SJCRH30 (cell line): Measurements from ENCODE around the gene PRKD2. TPM values are rescaled to one million over a fixed set of nuclear protein-coding genes. Genes with fewer than 3 reads are reported as not detected.
A peak's percentile ranks its signal among the peaks of the same experiment; 100 is the strongest.
"Not testable (repeated sequence)": the region's sequence is repeated elsewhere in the genome, so short reads cannot be mapped to it uniquely, and the experiment has no call there.

Experiments used
- DNase-seq, 2 experiments: peaks; one replicate each; pipeline ENCODE4 v3.0.0-alpha.2; 2015 to 2020
- H3K27ac ChIP-seq: fragments of 250-450 bp; sonication (Bioruptor Pico); 2 replicates; pipeline ENCODE4 v1.5.1; 2020; ENCODE audit warnings: mild to moderate bottlenecking, moderate library complexity
- H3K27me3 ChIP-seq: fragments of 250-450 bp; sonication (Bioruptor Pico); 2 replicates; pipeline ENCODE4 v1.5.1; 2020; ENCODE audit warnings: mild to moderate bottlenecking, moderate library complexity
- H3K36me3 ChIP-seq: fragments of 250-450 bp; sonication (Bioruptor Pico); 2 replicates; pipeline ENCODE4 v1.5.1; 2020; ENCODE audit warnings: mild to moderate bottlenecking, moderate library complexity
- H3K4me1 ChIP-seq: fragments of 250-450 bp; sonication (Bioruptor Pico); 2 replicates; pipeline ENCODE4 v1.5.1; 2020; ENCODE audit warnings: mild to moderate bottlenecking, moderate library complexity
- H3K4me3 ChIP-seq: fragments of 250-450 bp; sonication (Bioruptor Pico); 2 replicates; pipeline ENCODE4 v1.5.1; 2020; ENCODE audit warnings: mild to moderate bottlenecking, moderate library complexity
- H3K9me3 ChIP-seq: fragments of 250-450 bp; sonication (Bioruptor Pico); replicated peaks from 2 replicates; pipeline ENCODE4 v1.5.1; 2020; ENCODE audit warnings: mild to moderate bottlenecking, moderate library complexity
- total RNA-seq: library from RNA; depleted of rRNA; stranded (reverse); fragments of >200 nt; shearing (Covaris generic); gene quantifications from 2 replicates; pipeline ENCODE4 v1.2.3, GENCODE V29; 2014

The PRKD2 gene
- total RNA-seq, 1 experiment from 2014 or later: 7.7 TPM

DNA sequence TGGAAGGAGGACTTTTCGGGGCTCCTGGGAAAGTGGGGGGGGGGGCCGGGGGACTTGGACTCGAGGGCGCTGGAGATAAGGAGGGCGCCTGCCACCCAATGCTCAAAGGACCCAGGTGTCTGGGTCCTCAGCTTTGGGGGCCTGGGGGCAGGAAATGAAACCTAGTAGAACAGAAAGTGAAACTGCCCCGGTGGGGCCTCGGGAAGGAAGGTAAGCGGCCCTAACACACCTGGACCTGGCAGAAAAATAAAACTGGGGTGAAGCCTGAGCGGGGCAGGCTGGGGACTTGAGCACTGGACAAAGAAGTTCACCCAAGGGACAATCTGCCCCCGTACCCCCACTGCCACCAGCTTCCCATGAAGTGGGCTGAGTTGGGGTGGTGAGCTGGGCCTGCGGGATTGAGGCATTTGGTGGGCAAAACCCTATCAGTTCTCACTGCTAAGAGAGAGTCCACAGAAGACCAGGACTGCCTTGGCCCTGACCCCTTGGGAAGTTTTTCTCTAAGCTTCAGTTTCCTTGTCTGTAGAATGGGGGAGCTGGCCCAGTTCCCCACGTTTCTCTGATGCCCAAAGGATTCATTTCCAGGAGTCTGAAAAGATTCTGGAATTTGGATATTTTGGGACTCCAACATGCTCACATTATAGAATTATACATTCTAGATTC, 2.3 kb downstream of the PRKD2 start:
- Histone ChIP-seq H3K4me3 (peak overlapping the region; percentile 30), H3K4me1 (no peaks in the 10 kb centered on the region), H3K27ac (no peak overlapping the region), H3K36me3 (no peaks in the 10 kb centered on the region), H3K9me3 (no peaks in the 10 kb centered on the region), H3K27me3 (no peaks in the 10 kb centered on the region)
- no peak for DNase-seq

DNA sequence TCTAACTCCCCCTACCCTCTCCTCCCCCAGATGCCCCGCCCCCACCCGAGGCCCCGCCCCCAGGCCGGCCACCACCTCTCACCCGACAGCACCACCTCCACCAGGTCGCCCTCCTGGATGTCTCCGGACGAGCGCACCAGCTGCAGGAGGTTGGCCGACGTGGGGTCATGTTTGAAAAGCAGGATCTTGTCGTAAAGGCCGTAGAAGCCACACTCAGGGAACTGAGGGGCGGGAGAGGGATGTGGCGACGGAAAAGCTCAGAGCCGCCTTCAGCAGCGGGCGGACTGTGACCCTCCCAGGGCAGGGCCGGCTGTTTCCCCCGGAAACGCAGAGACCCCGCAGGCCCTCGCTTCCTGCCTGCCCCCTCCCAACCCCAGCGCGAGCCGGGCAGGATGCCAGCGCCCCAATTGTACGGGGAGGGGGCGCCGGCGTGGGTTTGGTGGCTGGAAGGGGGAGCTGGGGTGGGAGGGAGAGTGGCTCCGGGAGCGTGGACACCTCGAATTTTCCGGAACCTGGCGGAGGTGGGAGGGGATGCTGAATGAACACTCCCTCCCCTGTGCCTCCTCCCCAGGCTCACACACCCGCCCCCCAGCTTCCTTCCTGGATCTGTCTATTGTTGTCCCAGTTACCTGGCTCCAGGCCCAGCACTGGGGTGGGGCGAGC, 3.0 kb downstream of the PRKD2 start:
- Histone ChIP-seq H3K36me3 (no peaks in the 10 kb centered on the region), H3K4me3 (peak overlapping the region; percentile 48), H3K4me1 (no peaks in the 10 kb centered on the region), H3K27me3 (no peaks in the 10 kb centered on the region), H3K9me3 (no peaks in the 10 kb centered on the region), H3K27ac (no peak overlapping the region)
- DNase-seq: peak in 1 of 2 experiments; percentile 43

DNA sequence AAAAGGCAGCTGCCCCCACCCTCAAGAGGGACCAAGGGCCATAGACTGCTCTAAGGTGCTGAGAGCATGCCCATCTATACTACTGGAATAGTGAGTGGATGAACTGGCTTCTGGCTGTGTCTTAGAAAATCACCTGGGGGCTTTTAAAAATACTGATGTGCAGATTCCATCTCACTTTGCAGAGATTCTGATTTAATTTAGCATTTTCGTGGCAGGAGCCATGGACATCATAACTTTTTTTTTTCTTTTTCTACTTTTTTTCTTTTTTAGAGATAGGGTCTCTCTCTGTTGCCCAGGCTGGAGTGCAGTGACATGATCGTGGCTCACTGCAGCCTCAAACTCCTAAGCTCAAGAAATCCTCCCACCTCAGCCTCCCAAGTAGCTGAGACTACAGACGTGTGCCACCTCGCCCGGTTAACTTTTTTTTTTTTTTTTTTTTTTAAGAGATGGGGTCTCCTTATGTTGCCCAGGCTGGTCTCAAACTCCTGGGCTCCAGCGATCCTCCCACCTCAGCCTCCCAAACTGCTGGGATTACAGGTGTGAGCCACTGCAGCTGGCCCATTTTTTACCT, 4.1 kb downstream of the PRKD2 start:
- not testable (repeated sequence) for DNase-seq, H3K4me1 ChIP-seq, H3K27ac ChIP-seq

DNA sequence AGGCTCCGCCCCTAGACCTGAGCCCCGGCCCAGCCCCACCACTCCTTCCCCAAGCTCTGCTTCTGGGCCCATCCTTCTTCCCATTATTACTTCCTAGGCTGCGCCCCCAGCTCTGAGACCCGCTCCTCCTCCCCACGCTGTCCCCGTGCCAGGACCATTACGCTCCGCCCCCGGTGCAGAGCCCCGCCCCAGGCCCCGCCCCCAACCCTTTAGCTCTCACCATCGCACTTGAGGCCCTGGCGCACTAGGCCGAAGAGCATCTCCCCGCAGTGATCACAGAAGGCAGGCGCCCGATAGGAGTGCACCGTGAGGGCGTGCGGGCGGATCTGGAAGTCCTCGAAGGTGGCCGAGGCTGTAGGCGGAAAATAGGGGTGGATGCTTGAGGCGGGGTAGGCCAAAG, 6.2 kb downstream of the PRKD2 start:
- H3K4me3 ChIP-seq: no peak overlapping the region
- no peaks in the 10 kb centered on the region for H3K27me3 ChIP-seq
- H3K4me1 ChIP-seq: no peaks in the 10 kb centered on the region
- no peaks in the 10 kb centered on the region for H3K9me3 ChIP-seq
- no peaks in the 10 kb centered on the region for H3K36me3 ChIP-seq
- DNase-seq: no peak
- H3K27ac ChIP-seq: no peak overlapping the region

More for the DNA sequence above, 4.1 kb downstream of the PRKD2 start:
- H3K9me3 ChIP-seq, H3K36me3 ChIP-seq, H3K4me3 ChIP-seq, H3K27me3 ChIP-seq: not testable (repeated sequence)

DNA sequence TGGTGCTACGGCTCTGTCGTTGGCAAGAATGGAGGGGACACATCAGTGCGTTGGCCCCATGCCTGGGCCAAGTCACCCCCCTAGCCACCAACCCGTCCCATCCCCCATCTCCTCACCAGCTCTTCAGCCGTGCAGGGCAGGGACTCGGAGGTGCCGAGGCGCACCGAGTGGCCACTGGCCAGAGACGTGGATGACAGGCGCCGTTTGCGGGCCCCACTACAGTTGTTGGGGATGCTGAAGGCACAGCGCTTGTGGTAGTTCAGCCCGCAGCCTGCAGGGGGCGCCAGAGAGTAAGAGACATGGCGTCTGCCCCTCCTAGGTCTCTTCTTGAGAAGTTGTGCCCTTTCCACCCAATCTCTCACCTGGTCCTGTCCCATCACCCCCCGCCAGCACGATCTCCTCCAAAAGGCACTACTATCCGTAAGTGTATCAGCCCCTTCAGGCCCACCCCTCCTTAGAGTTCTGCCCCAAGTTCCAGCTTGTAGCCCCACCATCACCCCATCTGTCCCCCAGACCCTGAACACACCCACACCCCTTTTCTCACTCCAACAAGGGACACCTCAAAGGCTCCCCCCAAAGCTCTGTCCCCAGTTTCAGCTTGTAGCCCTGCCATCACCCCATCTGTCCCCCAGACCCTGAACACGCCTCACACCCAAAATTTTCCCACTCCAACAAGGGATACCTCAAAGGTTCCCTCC, 12.4 kb downstream of the PRKD2 start:
- H3K27ac ChIP-seq: no peak overlapping the region
- H3K4me3 ChIP-seq: no peak overlapping the region
- peak; percentile 29 to 50 for DNase-seq
- H3K36me3 ChIP-seq: peaks cover 11% of the 10 kb centered on the region
- no peaks in the 10 kb centered on the region for H3K27me3 ChIP-seq
- H3K4me1 ChIP-seq: no peaks in the 10 kb centered on the region
- no peaks in the 10 kb centered on the region for H3K9me3 ChIP-seq

DNA sequence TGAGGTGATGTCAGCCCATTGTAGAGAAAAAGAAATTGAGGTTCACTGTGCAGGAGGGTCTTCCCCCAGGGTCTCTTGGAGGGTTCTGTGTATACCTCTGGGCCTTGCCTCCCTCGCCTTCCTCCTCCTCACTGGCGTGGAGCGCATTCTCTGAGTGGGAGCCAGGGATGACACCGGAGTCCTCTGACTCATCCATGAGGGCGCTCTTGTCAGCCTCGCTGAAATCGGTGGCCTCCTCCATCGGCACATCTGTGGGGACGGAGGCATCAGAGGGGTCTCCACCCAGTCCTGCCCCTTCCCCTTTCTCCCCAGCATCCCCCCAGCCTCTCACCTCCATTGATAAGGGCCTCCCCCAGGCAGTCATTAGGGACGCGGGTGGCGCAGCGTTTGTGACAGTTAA, 16.2 kb downstream of the PRKD2 start:
- H3K4me1 ChIP-seq: no peaks in the 10 kb centered on the region
- no peaks in the 10 kb centered on the region for H3K9me3 ChIP-seq
- peaks cover 38% of the 10 kb centered on the region for H3K36me3 ChIP-seq
- no peak overlapping the region for H3K27ac ChIP-seq
- no peak overlapping the region for H3K4me3 ChIP-seq
- DNase-seq: no peak
- no peaks in the 10 kb centered on the region for H3K27me3 ChIP-seq

DNA sequence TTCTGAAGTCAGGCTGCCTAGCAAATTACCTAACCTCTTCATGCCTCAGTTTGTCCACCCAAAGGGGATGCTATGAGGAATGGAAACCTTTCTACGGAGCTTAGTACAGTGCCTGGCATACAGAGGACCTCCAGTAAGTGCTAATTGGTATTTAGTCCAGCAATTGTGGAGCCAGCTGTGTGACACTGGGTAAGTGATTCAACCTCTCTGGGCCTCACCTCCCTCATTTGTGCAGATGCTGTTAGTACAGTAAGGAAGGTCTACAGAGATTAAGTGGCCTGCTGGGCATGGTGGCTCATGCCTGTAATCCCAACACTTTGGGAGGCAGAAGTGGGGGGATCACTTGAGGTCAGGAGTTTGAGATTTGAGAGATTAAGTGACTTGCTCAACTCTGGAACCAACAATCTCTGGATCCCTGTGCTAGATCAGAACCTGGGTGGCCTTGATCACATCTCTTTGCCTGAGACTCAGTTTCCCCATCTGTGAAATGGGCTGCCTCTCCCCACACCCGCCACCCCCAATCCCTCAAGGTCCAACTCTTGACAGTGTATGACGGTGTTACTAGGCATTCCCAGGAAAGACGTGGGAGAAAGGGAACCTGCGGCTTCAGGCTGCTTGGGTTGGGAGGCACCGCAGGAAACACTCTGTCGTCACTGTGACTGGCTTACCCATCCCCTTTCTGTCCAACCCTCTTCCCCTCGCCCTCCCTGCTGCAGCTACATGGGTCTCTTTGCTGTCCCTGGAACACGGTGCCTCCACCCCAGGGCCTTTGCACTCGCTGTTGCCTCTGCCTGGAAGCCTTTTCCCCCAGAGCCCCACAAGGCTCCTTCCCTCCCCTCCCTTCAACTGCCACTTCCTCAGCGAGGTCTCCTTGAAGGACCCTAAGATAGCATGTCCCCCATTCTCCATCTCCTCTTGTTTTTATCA, 18.3 kb downstream of the PRKD2 start:
- H3K9me3 ChIP-seq: no peaks in the 10 kb centered on the region
- DNase-seq: no peak
- H3K36me3 ChIP-seq: peaks cover 44% of the 10 kb centered on the region
- no peak overlapping the region for H3K4me3 ChIP-seq
- H3K27ac ChIP-seq: no peak overlapping the region
- H3K4me1 ChIP-seq: no peaks in the 10 kb centered on the region
- H3K27me3 ChIP-seq: no peaks in the 10 kb centered on the region

DNA sequence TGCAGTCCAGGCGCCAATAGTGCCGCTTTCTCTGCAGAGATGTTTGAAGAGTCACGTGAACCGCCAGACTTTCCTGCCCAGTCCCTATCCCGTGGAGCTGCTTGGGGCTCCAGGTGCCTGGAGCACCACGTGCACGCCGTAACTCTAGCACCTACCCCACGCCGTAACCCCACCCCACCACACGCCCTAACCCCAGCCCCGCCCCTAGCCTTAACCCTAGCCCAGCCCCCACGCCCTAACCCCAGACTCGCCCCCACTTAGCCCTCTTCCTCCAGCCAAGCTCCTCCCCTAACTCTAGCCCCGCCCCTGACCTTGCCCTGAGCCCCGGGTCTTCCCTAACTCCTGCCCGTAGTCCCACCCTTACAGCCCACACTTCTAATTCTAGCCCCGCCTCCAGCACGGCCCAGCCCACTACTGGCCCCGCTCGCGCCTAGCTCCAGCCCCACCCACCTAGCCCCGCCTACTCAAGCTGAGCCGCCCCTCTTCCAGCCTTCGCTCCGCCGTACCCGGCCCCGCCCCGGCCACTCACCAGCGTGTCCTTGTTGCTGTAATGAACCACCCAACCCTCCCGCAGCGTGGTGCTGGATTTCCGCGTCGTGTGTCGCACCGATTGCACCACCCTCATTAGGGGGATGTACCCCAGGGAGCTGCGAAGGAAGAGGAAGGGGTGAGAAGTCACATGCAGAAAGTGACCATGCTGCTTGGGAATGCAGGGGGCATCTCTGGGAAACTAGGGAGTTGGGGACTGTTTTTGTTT, 19.5 kb downstream of the PRKD2 start:
- Histone ChIP-seq H3K27me3 (no peaks in the 10 kb centered on the region), H3K27ac (no peak overlapping the region), H3K36me3 (peaks cover 44% of the 10 kb centered on the region), H3K4me3 (no peak overlapping the region), H3K4me1 (no peaks in the 10 kb centered on the region), H3K9me3 (no peaks in the 10 kb centered on the region)
- DNase-seq: peak; percentile 27 to 36

DNA sequence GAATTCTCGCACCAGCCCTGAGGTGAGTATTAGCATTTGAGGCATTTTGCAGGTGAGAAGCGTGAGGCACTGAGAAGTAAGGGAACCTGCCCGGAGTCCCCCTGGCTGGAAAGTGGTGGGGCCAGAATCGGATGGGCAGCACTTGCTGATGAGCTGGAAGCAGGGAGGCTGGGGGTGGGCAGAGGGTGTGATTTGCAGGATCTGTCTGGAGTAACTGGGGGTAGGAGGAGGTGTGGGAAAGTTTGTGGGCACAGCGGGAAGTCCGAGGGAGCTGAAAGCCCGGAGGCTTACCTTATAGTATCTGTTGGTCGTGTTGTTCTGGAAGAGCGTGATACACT, 20.1 kb downstream of the PRKD2 start:
- H3K27me3 ChIP-seq: no peaks in the 10 kb centered on the region
- DNase-seq: no peak
- no peak overlapping the region for H3K27ac ChIP-seq
- no peaks in the 10 kb centered on the region for H3K9me3 ChIP-seq
- H3K4me1 ChIP-seq: no peaks in the 10 kb centered on the region
- peaks cover 48% of the 10 kb centered on the region for H3K36me3 ChIP-seq
- no peak overlapping the region for H3K4me3 ChIP-seq

DNA sequence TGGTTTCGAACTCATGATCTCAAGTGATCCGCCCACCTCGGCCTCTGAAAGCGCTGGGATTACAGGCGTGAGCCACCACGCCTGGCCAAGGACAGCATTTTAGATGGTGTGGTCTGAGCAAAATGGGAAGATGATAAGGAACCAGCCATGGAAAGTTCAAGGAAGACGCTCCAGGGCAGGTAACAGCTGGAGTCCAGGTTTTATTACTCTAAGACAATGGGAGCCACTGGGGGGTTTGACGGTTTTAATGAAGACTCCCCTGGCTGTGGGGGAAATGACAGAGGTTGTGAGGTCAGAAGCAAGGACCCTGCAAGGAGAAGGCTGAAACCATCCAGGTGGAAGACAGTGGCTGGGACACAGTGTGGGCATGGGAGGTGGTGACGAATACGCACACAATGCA, 20.9 kb downstream of the PRKD2 start:
- H3K36me3 ChIP-seq: peaks cover 54% of the 10 kb centered on the region

DNA sequence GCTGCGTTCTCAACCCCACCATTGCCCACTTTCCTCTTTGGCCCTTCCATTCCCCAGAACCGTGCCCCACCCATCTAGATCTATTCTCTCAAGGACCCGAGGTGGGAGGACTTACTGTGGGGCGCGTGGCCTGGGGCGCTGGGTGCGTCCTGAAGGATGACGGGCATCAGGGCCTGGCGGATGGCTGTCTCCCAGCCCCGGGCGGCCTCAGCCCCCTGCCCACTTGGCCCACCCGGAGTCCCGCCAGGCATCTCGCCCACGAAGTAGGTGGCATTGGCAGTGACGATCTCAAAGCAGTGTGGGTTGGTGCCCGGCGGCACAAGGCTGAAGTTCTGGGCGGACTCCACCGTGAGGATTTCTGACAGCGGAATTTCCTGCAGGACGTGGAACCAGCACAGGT, 23.2 kb downstream of the PRKD2 start:
- H3K36me3 ChIP-seq: peaks cover 57% of the 10 kb centered on the region
- H3K9me3 ChIP-seq: no peaks in the 10 kb centered on the region
- H3K4me1 ChIP-seq: no peaks in the 10 kb centered on the region
- H3K27me3 ChIP-seq: no peaks in the 10 kb centered on the region
- no peak overlapping the region for H3K27ac ChIP-seq
- no peak overlapping the region for H3K4me3 ChIP-seq
- no peak for DNase-seq

More for the DNA sequence above, 20.9 kb downstream of the PRKD2 start:
- Histone ChIP-seq H3K27me3 (no peaks in the 10 kb centered on the region), H3K4me1 (no peaks in the 10 kb centered on the region), H3K4me3 (no peak overlapping the region), H3K9me3 (no peaks in the 10 kb centered on the region), H3K27ac (no peak overlapping the region)
- no peak for DNase-seq

DNA sequence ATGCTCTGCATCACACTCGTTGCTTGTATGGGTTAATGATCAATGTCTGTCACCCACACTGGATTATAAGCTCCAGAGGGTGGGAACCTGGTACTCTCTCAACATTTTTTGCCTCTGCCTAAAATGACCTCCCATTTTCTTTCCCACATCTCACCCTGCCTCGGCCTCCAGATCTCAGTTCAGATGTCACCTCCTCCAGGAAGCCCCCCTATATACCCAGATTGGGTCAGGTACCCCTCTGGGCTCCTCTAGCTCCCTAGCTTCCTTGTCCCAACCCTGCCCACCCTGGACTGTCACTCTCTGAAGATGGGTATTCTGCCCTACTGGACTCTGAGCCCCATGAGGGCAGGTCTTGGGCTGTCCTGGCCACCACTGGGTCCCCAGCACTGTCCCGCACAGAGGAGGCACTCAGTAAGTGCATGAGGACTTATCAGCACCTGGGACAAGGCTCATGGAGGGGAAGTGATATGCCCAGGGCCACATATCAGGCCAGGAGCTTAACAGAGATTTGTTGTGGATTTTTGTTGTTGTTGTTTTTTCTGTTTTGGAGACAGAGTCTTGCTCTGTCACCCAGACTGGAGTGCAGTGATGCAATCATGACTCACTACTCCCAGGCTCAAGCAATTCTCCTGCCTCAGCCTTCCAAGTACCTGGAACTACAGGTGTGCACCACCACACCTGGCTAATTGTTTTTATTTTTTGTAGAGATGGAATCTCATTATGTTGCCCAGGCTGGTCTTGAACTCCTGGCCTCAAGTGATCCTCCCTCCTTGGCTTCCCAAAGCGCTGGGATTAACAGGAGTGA, 23.8 kb downstream of the PRKD2 start:
- no peaks in the 10 kb centered on the region for H3K27me3 ChIP-seq
- DNase-seq: no peak
- no peaks in the 10 kb centered on the region for H3K9me3 ChIP-seq
- peaks cover 53% of the 10 kb centered on the region for H3K36me3 ChIP-seq
- no peaks in the 10 kb centered on the region for H3K4me1 ChIP-seq
- H3K27ac ChIP-seq: no peak overlapping the region
- H3K4me3 ChIP-seq: no peak overlapping the region

DNA sequence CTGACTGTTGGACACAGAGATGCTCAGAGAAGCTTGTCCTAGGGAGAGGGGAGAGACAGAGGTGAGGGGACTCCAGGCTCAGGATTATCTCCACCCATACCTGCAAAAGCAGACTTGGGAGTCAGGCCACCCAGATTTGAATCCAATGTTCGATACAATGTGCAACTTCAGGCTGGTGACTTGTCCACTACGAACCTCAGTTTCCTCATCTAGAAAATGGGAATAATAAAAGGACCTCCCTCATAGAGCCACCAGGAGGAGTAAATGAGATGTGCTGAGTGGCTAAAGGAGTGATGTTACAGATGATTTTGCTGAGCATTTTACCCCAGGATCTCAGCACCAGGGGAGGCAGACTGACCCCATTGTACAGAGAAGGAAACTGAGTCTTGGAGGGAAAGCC, 25.0 kb downstream of the PRKD2 start:
- H3K27me3 ChIP-seq: no peaks in the 10 kb centered on the region
- H3K9me3 ChIP-seq: no peaks in the 10 kb centered on the region
- DNase-seq: no peak
- no peak overlapping the region for H3K4me3 ChIP-seq
- no peak overlapping the region for H3K27ac ChIP-seq
- H3K4me1 ChIP-seq: no peaks in the 10 kb centered on the region
- H3K36me3 ChIP-seq: peaks cover 55% of the 10 kb centered on the region
